ENCODE results near the gene PABPN1L. TPM values are rescaled to one million over a fixed set of nuclear protein-coding genes. Genes with fewer than 3 reads are reported as not detected.
A peak's percentile ranks its signal among the peaks of the same experiment; 100 is the strongest.
"Not testable (repeated sequence)": the region's sequence is repeated elsewhere in the genome, so short reads cannot be mapped to it uniquely, and the experiment has no call there.

The PABPN1L gene
- total RNA-seq, 1 experiment from 2014 or later, result not detected

- DNase-seq (ENCODE audit: low spot score), result no peak
Measured at GRCh38 chr16:88830258-88830657, 36.2 kb downstream of the PABPN1L start.

GRCh38 chr16:88828711-88829110 lies 37.7 kb downstream of the PABPN1L start:
- DNase-seq (ENCODE audit: low spot score), result no peak

GRCh38 chr16:88827727-88828126 lies 38.7 kb downstream of the PABPN1L start:
- DNase-seq (ENCODE audit: low spot score), result no peak

- DNase-seq (ENCODE audit: low spot score), result no peak
Measured at GRCh38 chr16:88826070-88826840, 40.2 kb downstream of the PABPN1L start.

- no peak for DNase-seq (ENCODE audit: low spot score)
Measured at GRCh38 chr16:88825146-88825545, 41.3 kb downstream of the PABPN1L start.

- DNase-seq (ENCODE audit: low spot score), result no peak
Measured at GRCh38 chr16:88824256-88825077, 42.0 kb downstream of the PABPN1L start.

GRCh38 chr16:88823646-88824045 lies 42.8 kb downstream of the PABPN1L start:
- DNase-seq (ENCODE audit: low spot score), result not testable (repeated sequence)

GRCh38 chr16:88822281-88823040 lies 44.0 kb downstream of the PABPN1L start:
- DNase-seq (ENCODE audit: low spot score), result no peak

GRCh38 chr16:88821168-88821850 lies 45.2 kb downstream of the PABPN1L start:
- DNase-seq (ENCODE audit: low spot score), result no peak

- no peak for DNase-seq (ENCODE audit: low spot score)
Measured at GRCh38 chr16:88820385-88821025, 46.0 kb downstream of the PABPN1L start.

GRCh38 chr16:88819126-88819525 lies 47.3 kb downstream of the PABPN1L start:
- no peak for DNase-seq (ENCODE audit: low spot score)

- DNase-seq (ENCODE audit: low spot score), result no peak
Measured at GRCh38 chr16:88818575-88818874, 47.9 kb downstream of the PABPN1L start.

GRCh38 chr16:88817785-88818574 lies 48.5 kb downstream of the PABPN1L start:
- no peak for DNase-seq (ENCODE audit: low spot score)

- DNase-seq (ENCODE audit: low spot score), result no peak
Measured at GRCh38 chr16:88816736-88817535, 49.5 kb downstream of the PABPN1L start.

GRCh38 chr16:88815901-88816589 lies 50.4 kb downstream of the PABPN1L start:
- peak; percentile 42 for DNase-seq (ENCODE audit: low spot score)

- no peak for DNase-seq (ENCODE audit: low spot score)
Measured at GRCh38 chr16:88815227-88815626, 51.2 kb downstream of the PABPN1L start.

- DNase-seq (ENCODE audit: low spot score), result no peak
Measured at GRCh38 chr16:88814144-88814502, 52.3 kb downstream of the PABPN1L start.
